Measurements from ENCODE around the gene PRRT1. TPM values are rescaled to one million over a fixed set of nuclear protein-coding genes. Genes with fewer than 3 reads are reported as not detected.
A peak's percentile ranks its signal among the peaks of the same experiment; 100 is the strongest.
"Not testable (repeated sequence)": the region's sequence is repeated elsewhere in the genome, so short reads cannot be mapped to it uniquely, and the experiment has no call there.

Gene PRRT1
- total RNA-seq, 1 donor from 2014 or later, result not detected

DNA sequence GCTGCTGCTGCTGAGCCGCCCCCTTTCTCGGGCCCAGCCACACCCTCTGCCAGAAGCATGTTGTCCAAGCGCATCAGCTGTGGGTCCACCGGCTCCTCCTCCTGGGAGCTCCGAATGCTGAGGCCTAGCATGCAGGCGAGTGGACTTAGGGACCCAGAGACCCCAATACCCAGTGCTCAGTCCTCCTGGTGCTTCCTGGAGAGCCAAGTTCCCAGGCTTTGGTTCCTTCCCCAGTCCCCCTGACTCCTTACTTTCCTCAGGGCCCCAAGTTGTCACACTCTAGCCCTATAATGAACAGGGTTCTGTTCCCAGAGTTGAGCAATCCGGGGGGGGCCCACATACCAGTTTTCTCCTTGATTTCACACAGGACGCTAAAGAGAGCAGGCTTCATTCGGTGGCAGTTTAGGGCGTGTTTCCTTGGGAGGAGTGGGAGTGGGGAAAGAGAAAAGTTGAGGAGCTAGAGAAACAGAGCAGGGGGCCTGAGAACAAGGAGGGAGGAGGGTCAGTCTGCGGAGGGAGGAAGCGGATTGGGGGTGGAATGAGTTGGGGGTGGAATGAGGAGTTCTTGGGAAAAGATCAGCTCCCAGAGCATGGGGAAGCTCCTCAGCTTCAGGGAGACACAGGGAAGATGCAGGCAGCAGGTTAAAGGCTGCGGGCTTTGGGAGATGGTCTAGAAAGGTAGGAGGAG lies 36.8 kb upstream of the PRRT1 start:
- Mint-ChIP-seq H3K4me3 (peak overlapping the region; percentile 93), H3K27ac (peak overlapping the region; percentile 96), H3K4me1 (peaks cover 58% of the 10 kb centered on the region), H3K9me3 (no peaks in the 10 kb centered on the region), H3K27me3 (ENCODE audit: insufficient read depth, low read depth) (peaks cover 10% of the 10 kb centered on the region), H3K36me3 (peaks cover 13% of the 10 kb centered on the region)
- Histone ChIP-seq H3K27me3 (no peaks in the 10 kb centered on the region), H3K9ac (peak overlapping the region; percentile 59), H3K4me1 (peaks cover 20% of the 10 kb centered on the region), H3K4me3 (peak overlapping the region; percentile 88), H3K36me3 (no peaks in the 10 kb centered on the region), H3F3A (ENCODE audit: low read depth) (peaks cover 46% of the 10 kb centered on the region), H3K27ac (peak overlapping the region; percentile 66), H4K20me1 (ENCODE audit: low read depth) (peaks cover 27% of the 10 kb centered on the region), H3K4me2 (peak overlapping the region; percentile 99), H3K79me2 (ENCODE audit: low read depth) (peaks cover 36% of the 10 kb centered on the region), H3K9me3 (ENCODE audit: low read depth) (no peaks in the 10 kb centered on the region), H2AFZ (replicated peaks) (no peak overlapping the region)
- DNase-seq (ENCODE audit: low spot score), result no peak
- TF ChIP-seq EZH2 (IDR thresholded peaks at IDR 0.05) (no peak), EZH2phosphoT487 (IDR thresholded peaks at IDR 0.05) (no peak)
- TF ChIP-seq, protein P1, sequence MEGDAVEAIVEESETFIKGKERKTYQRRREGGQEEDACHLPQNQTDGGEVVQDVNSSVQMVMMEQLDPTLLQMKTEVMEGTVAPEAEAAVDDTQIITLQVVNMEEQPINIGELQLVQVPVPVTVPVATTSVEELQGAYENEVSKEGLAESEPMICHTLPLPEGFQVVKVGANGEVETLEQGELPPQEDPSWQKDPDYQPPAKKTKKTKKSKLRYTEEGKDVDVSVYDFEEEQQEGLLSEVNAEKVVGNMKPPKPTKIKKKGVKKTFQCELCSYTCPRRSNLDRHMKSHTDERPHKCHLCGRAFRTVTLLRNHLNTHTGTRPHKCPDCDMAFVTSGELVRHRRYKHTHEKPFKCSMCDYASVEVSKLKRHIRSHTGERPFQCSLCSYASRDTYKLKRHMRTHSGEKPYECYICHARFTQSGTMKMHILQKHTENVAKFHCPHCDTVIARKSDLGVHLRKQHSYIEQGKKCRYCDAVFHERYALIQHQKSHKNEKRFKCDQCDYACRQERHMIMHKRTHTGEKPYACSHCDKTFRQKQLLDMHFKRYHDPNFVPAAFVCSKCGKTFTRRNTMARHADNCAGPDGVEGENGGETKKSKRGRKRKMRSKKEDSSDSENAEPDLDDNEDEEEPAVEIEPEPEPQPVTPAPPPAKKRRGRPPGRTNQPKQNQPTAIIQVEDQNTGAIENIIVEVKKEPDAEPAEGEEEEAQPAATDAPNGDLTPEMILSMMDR (IDR thresholded peaks at IDR 0.05), result no peak

DNA sequence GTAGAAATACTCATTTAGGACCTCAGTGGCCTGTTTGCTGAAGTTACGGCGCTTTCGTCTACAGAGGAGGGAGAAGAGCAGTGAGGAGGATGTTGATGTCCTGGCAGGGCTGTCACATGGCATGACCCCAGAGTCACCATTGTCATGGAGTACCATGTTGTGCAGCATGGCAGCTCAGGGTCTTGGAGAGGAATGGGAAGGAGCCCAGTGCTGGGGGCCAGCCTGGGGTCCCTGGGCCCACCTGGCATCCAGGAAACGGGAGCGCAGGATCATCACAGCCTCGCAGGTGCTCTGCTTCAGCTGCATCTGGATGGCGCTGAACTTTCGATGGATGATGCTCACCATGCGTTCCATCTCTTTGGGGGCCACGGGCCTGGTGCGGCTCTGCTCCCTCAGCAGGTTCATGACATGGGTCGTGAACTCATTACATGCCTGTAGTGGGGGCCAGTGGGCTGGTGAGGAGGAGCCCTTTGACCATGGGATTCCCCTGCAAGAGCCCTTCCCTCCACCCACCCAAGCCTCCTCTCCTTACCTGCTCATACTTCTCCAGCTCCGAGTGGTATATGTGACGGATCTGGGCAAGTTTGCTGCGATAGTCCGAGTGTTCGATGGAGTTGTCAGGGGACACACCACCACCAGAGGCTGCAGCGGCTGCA lies 36.1 kb upstream of the PRRT1 start:
- peaks cover 55% of the 10 kb centered on the region for H3K4me1 Mint-ChIP-seq
- peak overlapping the region; percentile 99 for H3K4me2 ChIP-seq
- H3F3A ChIP-seq (ENCODE audit: low read depth), result peaks cover 50% of the 10 kb centered on the region

DNA sequence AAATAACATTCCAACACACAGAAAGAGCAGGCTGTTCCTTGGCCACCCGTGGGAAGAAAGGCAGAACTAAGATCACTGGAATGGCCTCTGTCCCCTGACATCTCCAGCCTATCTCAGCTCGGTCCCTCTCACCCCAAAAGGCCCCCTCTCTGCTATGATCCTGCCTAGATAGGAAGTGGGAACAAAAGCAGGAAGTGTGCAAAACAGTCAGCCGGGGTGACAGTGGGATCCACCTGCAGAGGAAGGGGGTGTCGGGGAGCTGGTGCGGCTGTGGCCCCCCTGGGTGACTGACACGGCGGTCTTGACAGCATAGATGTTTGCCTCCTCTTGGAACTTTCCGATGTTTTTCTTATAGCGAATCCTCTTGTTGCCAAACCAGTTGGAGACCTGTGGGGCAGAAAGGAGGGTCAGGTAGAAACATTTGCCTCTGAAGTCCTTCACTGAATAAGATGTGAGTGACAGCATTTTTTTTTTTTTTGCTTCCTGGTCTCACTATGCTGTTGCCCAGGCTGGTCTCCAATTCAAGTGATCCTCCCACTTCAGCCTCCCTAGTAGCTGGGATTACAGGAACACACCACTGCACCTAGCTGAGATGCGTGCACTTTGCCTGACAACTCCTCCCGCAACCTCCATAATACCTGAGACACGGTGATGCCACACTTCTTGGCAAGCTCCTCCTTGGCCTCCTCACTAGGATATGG lies 35.4 kb upstream of the PRRT1 start:
- DNase-seq (ENCODE audit: low spot score), result no peak
- Mint-ChIP-seq H3K27ac (no peak overlapping the region), H3K27me3 (ENCODE audit: insufficient read depth, low read depth) (peaks cover 10% of the 10 kb centered on the region), H3K4me1 (peaks cover 51% of the 10 kb centered on the region), H3K9me3 (no peaks in the 10 kb centered on the region), H3K4me3 (peak overlapping the region; percentile 78), H3K36me3 (peaks cover 14% of the 10 kb centered on the region)
- Histone ChIP-seq H3K27ac (no peak overlapping the region), H3K36me3 (no peaks in the 10 kb centered on the region), H3K27me3 (no peaks in the 10 kb centered on the region), H3K4me1 (peaks cover 11% of the 10 kb centered on the region), H3K9ac (no peak overlapping the region), H3F3A (ENCODE audit: low read depth) (peaks cover 50% of the 10 kb centered on the region), H2AFZ (replicated peaks) (no peak overlapping the region), H3K4me3 (no peak overlapping the region), H3K4me2 (no peak overlapping the region), H3K79me2 (ENCODE audit: low read depth) (peaks cover 36% of the 10 kb centered on the region), H3K9me3 (ENCODE audit: low read depth) (no peaks in the 10 kb centered on the region), H4K20me1 (ENCODE audit: low read depth) (peaks cover 27% of the 10 kb centered on the region)
- TF ChIP-seq EZH2 (IDR thresholded peaks at IDR 0.05) (no peak), EZH2phosphoT487 (IDR thresholded peaks at IDR 0.05) (no peak)
- TF ChIP-seq, protein P1 (IDR thresholded peaks at IDR 0.05), result no peak

More for the DNA sequence above, 36.1 kb upstream of the PRRT1 start:
- H3K36me3 Mint-ChIP-seq, result peaks cover 14% of the 10 kb centered on the region
- H3K27ac Mint-ChIP-seq; H2AFZ ChIP-seq (replicated peaks); H3K27ac ChIP-seq; DNase-seq (ENCODE audit: low spot score); H3K27me3 ChIP-seq; H3K36me3 ChIP-seq; H3K9me3 Mint-ChIP-seq; H3K9me3 ChIP-seq (ENCODE audit: low read depth): not testable (repeated sequence)
- Histone ChIP-seq H3K4me1 (peaks cover 18% of the 10 kb centered on the region), H4K20me1 (ENCODE audit: low read depth) (peaks cover 27% of the 10 kb centered on the region), H3K4me3 (peak overlapping the region; percentile 88), H3K9ac (peak overlapping the region; percentile 59), H3K79me2 (ENCODE audit: low read depth) (peaks cover 36% of the 10 kb centered on the region)
- H3K4me3 Mint-ChIP-seq, result peak overlapping the region; percentile 93
- H3K27me3 Mint-ChIP-seq (ENCODE audit: insufficient read depth, low read depth), result peaks cover 10% of the 10 kb centered on the region

DNA sequence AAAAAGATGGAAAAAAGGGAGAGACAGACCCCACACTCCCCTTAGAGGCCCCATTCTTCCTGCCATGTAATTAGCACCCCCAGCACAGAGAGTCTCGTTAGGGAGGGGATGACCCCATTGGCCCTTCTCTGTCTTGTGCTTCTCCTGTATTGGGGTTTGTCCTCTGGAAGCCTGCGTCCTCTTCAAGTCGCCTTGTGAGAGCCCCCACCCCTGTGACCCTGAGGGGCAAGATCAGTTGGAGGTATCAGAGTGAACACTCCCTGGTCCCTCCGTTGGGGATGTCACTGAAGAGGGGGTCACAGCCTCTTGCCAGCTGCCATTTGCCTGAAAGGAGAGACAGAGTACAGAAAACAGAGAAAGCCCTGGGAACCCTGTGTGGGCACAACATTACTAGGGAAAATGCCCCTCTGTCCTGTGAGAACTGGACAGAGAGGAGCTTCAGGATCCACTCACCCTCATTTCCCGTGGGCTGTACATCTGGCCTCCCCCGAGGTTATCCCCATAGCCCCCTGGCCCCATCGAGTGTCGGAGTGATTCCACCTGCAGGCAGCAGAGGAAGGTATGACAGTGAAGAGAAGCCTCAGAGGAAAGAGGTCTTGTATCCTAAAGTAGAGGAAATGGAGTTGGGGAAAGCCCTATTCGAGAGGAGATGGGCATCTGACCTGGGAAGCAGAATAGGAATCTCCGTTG lies 34.6 kb upstream of the PRRT1 start:
- not testable (repeated sequence) for H3K27ac Mint-ChIP-seq; H3K4me1 ChIP-seq; DNase-seq (ENCODE audit: low spot score); H3K9me3 ChIP-seq (ENCODE audit: low read depth); H3K27me3 ChIP-seq; H2AFZ ChIP-seq (replicated peaks); H3K36me3 ChIP-seq; H3K9me3 Mint-ChIP-seq; H3K27ac ChIP-seq; H3K9ac ChIP-seq; H3K4me3 ChIP-seq
- Mint-ChIP-seq H3K4me3 (peak overlapping the region; percentile 78), H3K4me1 (peaks cover 44% of the 10 kb centered on the region), H3K36me3 (peaks cover 14% of the 10 kb centered on the region), H3K27me3 (ENCODE audit: insufficient read depth, low read depth) (peaks cover 10% of the 10 kb centered on the region)
- peaks cover 27% of the 10 kb centered on the region for H4K20me1 ChIP-seq (ENCODE audit: low read depth)
- peaks cover 35% of the 10 kb centered on the region for H3K79me2 ChIP-seq (ENCODE audit: low read depth)
- H3K4me2 ChIP-seq, result peak overlapping the region; percentile 22
- peaks cover 50% of the 10 kb centered on the region for H3F3A ChIP-seq (ENCODE audit: low read depth)

DNA sequence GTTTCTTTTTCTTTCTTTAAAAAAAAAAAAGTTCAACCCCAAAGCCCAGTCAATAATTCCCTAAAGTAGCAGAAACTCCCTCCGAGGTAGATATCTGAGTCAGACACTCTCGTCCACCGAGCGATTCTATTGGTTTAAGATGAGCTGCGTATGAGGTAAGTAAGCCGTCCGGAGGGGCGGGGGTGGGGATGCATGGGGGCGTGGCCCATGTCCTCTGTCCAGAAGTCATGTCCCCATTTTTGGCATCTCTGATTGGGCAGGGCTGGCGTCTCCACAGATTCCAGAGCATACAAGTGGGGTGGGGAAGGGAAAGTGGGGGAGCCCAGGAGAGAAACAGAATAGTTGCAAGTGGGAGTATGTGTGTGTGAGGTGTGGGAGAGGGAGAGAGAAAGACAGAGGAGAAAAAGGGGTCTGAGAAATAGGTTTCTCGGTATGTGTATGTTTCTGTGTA lies 34.0 kb upstream of the PRRT1 start:
- Mint-ChIP-seq H3K27me3 (ENCODE audit: insufficient read depth, low read depth) (peaks cover 12% of the 10 kb centered on the region), H3K4me3 (peak overlapping the region; percentile 42), H3K36me3 (peaks cover 16% of the 10 kb centered on the region), H3K4me1 (peaks cover 40% of the 10 kb centered on the region)
- peaks cover 44% of the 10 kb centered on the region for H3F3A ChIP-seq (ENCODE audit: low read depth)
- not testable (repeated sequence) for H3K27ac Mint-ChIP-seq; H3K4me1 ChIP-seq; H3K9me3 ChIP-seq (ENCODE audit: low read depth); H3K36me3 ChIP-seq; H2AFZ ChIP-seq (replicated peaks); H3K9ac ChIP-seq; H3K9me3 Mint-ChIP-seq; H3K27ac ChIP-seq; H3K27me3 ChIP-seq
- peak; percentile 86 for DNase-seq (ENCODE audit: low spot score)
- peak overlapping the region; percentile 25 for H3K4me3 ChIP-seq
- H4K20me1 ChIP-seq (ENCODE audit: low read depth), result peaks cover 27% of the 10 kb centered on the region
- peak overlapping the region; percentile 49 for H3K4me2 ChIP-seq
- H3K79me2 ChIP-seq (ENCODE audit: low read depth), result peaks cover 29% of the 10 kb centered on the region
